IgD-negative memory B cell (primary cell): ENCODE data around the gene EFNB1. TPM values are rescaled to one million over a fixed set of nuclear protein-coding genes. Genes with fewer than 3 reads are reported as not detected.

Source experiments
- H3K27ac Mint-ChIP-seq, 3 donors: one replicate each; pipeline ENCODE4 v1.8.0; 2020 to 2022; ENCODE audit warnings: mild to moderate bottlenecking in 3 of 3, mixed read lengths in 3 of 3, moderate library complexity in 1 of 3
- H3K27me3 Mint-ChIP-seq: one replicate; pipeline ENCODE4 v1.8.0; 2021; ENCODE audit warnings: mixed read lengths
- H3K36me3 Mint-ChIP-seq: one replicate; pipeline ENCODE4 v1.8.0; 2020; ENCODE audit warnings: mild to moderate bottlenecking, mixed read lengths
- H3K4me1 Mint-ChIP-seq, 3 donors: one replicate each; pipeline ENCODE4 v1.8.0; 2020 to 2022; ENCODE audit warnings: mixed read lengths in 3 of 3, mild to moderate bottlenecking in 1 of 3
- H3K4me3 Mint-ChIP-seq, 4 donors: one replicate each; pipeline ENCODE4 v1.8.0; 2020 to 2022; ENCODE audit warnings: mild to moderate bottlenecking in 4 of 4, mixed read lengths in 4 of 4, moderate library complexity in 3 of 4
- H3K9me3 Mint-ChIP-seq, 3 donors: one replicate each; pipeline ENCODE4 v1.8.0; 2020 to 2021; ENCODE audit warnings: mixed read lengths in 3 of 3, mild to moderate bottlenecking in 1 of 3
- polyA plus RNA-seq: library from polyadenylated mRNA; unstranded; fragments of 300-500 nt; fragmentation: Illumina TruSeq; gene quantifications from one replicate; pipeline ENCODE4 v1.2.3, GENCODE V29; 2021

The EFNB1 gene
- polyA plus RNA-seq, 1 donor from 2014 or later, result 1.8 TPM

- no peaks in the 10 kb centered on the region for H3K36me3 Mint-ChIP-seq
- H3K4me1 Mint-ChIP-seq, result peaks cover 0 to 4% (median 4%) of the 10 kb centered on the region in 3 donors
- H3K27ac Mint-ChIP-seq, result no peak overlapping the region
- peak overlapping the region in 1 of 4 donors; percentile 37 for H3K4me3 Mint-ChIP-seq
- peaks cover 1% of the 10 kb centered on the region for H3K27me3 Mint-ChIP-seq
- H3K9me3 Mint-ChIP-seq, result no peaks in the 10 kb centered on the region
These were observed 6.0 kb upstream of the EFNB1 start for GRCh38 chrX:68822641-68823410.

GRCh38 chrX:68823413-68824151 lies 5.2 kb upstream of the EFNB1 start:
- H3K4me1 Mint-ChIP-seq, result peaks cover 1 to 5% (median 4%) of the 10 kb centered on the region in 3 donors
- no peaks in the 10 kb centered on the region for H3K36me3 Mint-ChIP-seq
- H3K9me3 Mint-ChIP-seq, result no peaks in the 10 kb centered on the region
- H3K27ac Mint-ChIP-seq, result no peak overlapping the region
- H3K27me3 Mint-ChIP-seq, result peaks cover 1% of the 10 kb centered on the region
- H3K4me3 Mint-ChIP-seq, result no peak overlapping the region

GRCh38 chrX:68824152-68824433 lies 4.7 kb upstream of the EFNB1 start:
- no peak overlapping the region for H3K4me3 Mint-ChIP-seq
- H3K27ac Mint-ChIP-seq, result no peak overlapping the region
- no peaks in the 10 kb centered on the region for H3K9me3 Mint-ChIP-seq
- peaks cover 1% of the 10 kb centered on the region for H3K27me3 Mint-ChIP-seq
- no peaks in the 10 kb centered on the region for H3K36me3 Mint-ChIP-seq
- peaks cover 3 to 7% (median 4%) of the 10 kb centered on the region in 3 donors for H3K4me1 Mint-ChIP-seq

- no peaks in the 10 kb centered on the region for H3K36me3 Mint-ChIP-seq
- peak overlapping the region in 1 of 3 donors; percentile 20 for H3K27ac Mint-ChIP-seq
- no peak overlapping the region for H3K4me3 Mint-ChIP-seq
- H3K4me1 Mint-ChIP-seq, result peaks cover 3 to 7% (median 4%) of the 10 kb centered on the region in 3 donors
- H3K9me3 Mint-ChIP-seq, result no peaks in the 10 kb centered on the region
- H3K27me3 Mint-ChIP-seq, result peaks cover 1% of the 10 kb centered on the region
These were observed 4.2 kb upstream of the EFNB1 start for GRCh38 chrX:68824565-68825125.

GRCh38 chrX:68826113-68826980 lies 2.5 kb upstream of the EFNB1 start:
- Mint-ChIP-seq H3K9me3 (no peaks in the 10 kb centered on the region), H3K36me3 (no peaks in the 10 kb centered on the region), H3K4me1 (peaks cover 4 to 8% (median 7%) of the 10 kb centered on the region in 3 donors), H3K27ac (no peak overlapping the region), H3K27me3 (peaks cover 1% of the 10 kb centered on the region), H3K4me3 (no peak overlapping the region)

GRCh38 chrX:68827256-68827655 lies 1.6 kb upstream of the EFNB1 start:
- H3K4me1 Mint-ChIP-seq, result peaks cover 4 to 13% (median 13%) of the 10 kb centered on the region in 3 donors
- H3K36me3 Mint-ChIP-seq, result no peaks in the 10 kb centered on the region
- H3K27ac Mint-ChIP-seq, result no peak overlapping the region
- H3K27me3 Mint-ChIP-seq, result peaks cover 6% of the 10 kb centered on the region
- H3K4me3 Mint-ChIP-seq, result peak overlapping the region in 1 of 4 donors; percentile 19
- H3K9me3 Mint-ChIP-seq, result no peaks in the 10 kb centered on the region

GRCh38 chrX:68827848-68828624 lies 785 bp upstream of the EFNB1 start:
- H3K9me3 Mint-ChIP-seq, result no peaks in the 10 kb centered on the region
- H3K27me3 Mint-ChIP-seq, result peaks cover 6% of the 10 kb centered on the region
- H3K4me1 Mint-ChIP-seq, result peaks cover 0 to 13% (median 13%) of the 10 kb centered on the region in 3 donors
- peak overlapping the region; percentile 87 to 97 (median 92) for H3K4me3 Mint-ChIP-seq
- H3K27ac Mint-ChIP-seq, result peak overlapping the region; percentile 50 to 91 (median 82)
- H3K36me3 Mint-ChIP-seq, result no peaks in the 10 kb centered on the region

GRCh38 chrX:68829582-68830418 lies 979 bp downstream of the EFNB1 start:
- peak overlapping the region; percentile 83 to 90 (median 87) for H3K4me3 Mint-ChIP-seq
- no peaks in the 10 kb centered on the region for H3K36me3 Mint-ChIP-seq
- no peaks in the 10 kb centered on the region for H3K9me3 Mint-ChIP-seq
- H3K27me3 Mint-ChIP-seq, result peaks cover 6% of the 10 kb centered on the region
- peak overlapping the region in 1 of 3 donors; percentile 63 for H3K27ac Mint-ChIP-seq
- H3K4me1 Mint-ChIP-seq, result peaks cover 0 to 15% (median 13%) of the 10 kb centered on the region in 3 donors

- Mint-ChIP-seq H3K4me1 (peaks cover 0 to 15% (median 13%) of the 10 kb centered on the region in 3 donors), H3K36me3 (no peaks in the 10 kb centered on the region), H3K27ac (peak overlapping the region in 1 of 3 donors; percentile 7), H3K27me3 (peaks cover 6% of the 10 kb centered on the region), H3K4me3 (peak overlapping the region; percentile 70 to 90 (median 84)), H3K9me3 (no peaks in the 10 kb centered on the region)
These were observed 1.9 kb downstream of the EFNB1 start for GRCh38 chrX:68830419-68831404.

GRCh38 chrX:68831405-68832100 lies 2.7 kb downstream of the EFNB1 start:
- H3K4me3 Mint-ChIP-seq, result peak overlapping the region; percentile 48 to 83 (median 76)
- H3K9me3 Mint-ChIP-seq, result no peaks in the 10 kb centered on the region
- no peaks in the 10 kb centered on the region for H3K36me3 Mint-ChIP-seq
- peaks cover 6% of the 10 kb centered on the region for H3K27me3 Mint-ChIP-seq
- peaks cover 0 to 15% (median 13%) of the 10 kb centered on the region in 3 donors for H3K4me1 Mint-ChIP-seq
- peak overlapping the region in 1 of 3 donors; percentile 25 for H3K27ac Mint-ChIP-seq

- Mint-ChIP-seq H3K27me3 (peaks cover 6% of the 10 kb centered on the region), H3K36me3 (peaks cover 2% of the 10 kb centered on the region), H3K9me3 (no peaks in the 10 kb centered on the region), H3K4me1 (peaks cover 0 to 16% (median 14%) of the 10 kb centered on the region in 3 donors), H3K4me3 (peak overlapping the region in 3 of 4 donors; percentile 4 to 83 (median 28)), H3K27ac (peak overlapping the region in 2 of 3 donors; percentile 25 to 31)
These were observed 3.2 kb downstream of the EFNB1 start for GRCh38 chrX:68832101-68832416.
